K562 (cell line): ENCODE data around the gene KLHL22. TPM values are rescaled to one million over a fixed set of nuclear protein-coding genes. Genes with fewer than 3 reads are reported as not detected.

ENCODE experiments used
- ARNT ChIP-seq, 2 experiments: fragments of 450-650 bp; IDR thresholded peaks; 2 replicates each; pipeline ENCODE4 v1.6.1; 2016; ENCODE audit warnings: mild to moderate bottlenecking in 1 of 2
- BMI1 ChIP-seq: fragments of 150-350 bp; IDR thresholded peaks from 2 replicates; pipeline ENCODE4 v1.6.1; 2014; ENCODE audit warnings: low read length
- CBX5 ChIP-seq: IDR thresholded peaks from 2 replicates; pipeline ENCODE4 v1.6.1; 2014; ENCODE audit warnings: low read depth, borderline replicate concordance
- CHD2 ChIP-seq: IDR thresholded peaks from 2 replicates; pipeline ENCODE4 v1.6.1; 2011; ENCODE audit warnings: low read depth, low read length
- DIDO1 ChIP-seq: fragments of 450-650 bp; IDR thresholded peaks from 2 replicates; pipeline ENCODE4 v1.6.1; 2016; ENCODE audit warnings: low read depth, missing biosample characterization, missing genetic modification characterization
- HNRNPLL ChIP-seq: fragments of 200-400 bp; formaldehyde crosslinking; IDR thresholded peaks from 2 replicates; pipeline ENCODE4 v1.6.1; 2017; ENCODE audit warnings: low read length, low read depth, mild to moderate bottlenecking; ENCODE audit not compliant: poor library complexity, severe bottlenecking
- NFYB ChIP-seq: IDR thresholded peaks from 2 replicates; pipeline ENCODE4 v1.6.1; 2011; ENCODE audit warnings: mild to moderate bottlenecking, moderate library complexity; ENCODE audit not compliant: insufficient read length; ENCODE audit errors: extremely low read depth
- SMC3 ChIP-seq: conservative IDR thresholded peaks from 2 replicates; pipeline ENCODE4 v1.6.1; 2011; ENCODE audit warnings: low read depth, low read length, improper control_type of control experiment; ENCODE audit not compliant: insufficient read depth
- SREBF2 ChIP-seq: sonication (generic); formaldehyde crosslinking; IDR thresholded peaks from 2 replicates; pipeline ENCODE4 v1.4.0; 2020; ENCODE audit warnings: mild to moderate bottlenecking, missing genetic modification reagents
- TEAD4 ChIP-seq, 2 experiments: sonication (generic) in 1 of 2; formaldehyde crosslinking in 1 of 2; IDR thresholded peaks; 2 replicates each; pipeline versions ENCODE4 v1.6.1 to v1.8.0; 2012 to 2022; ENCODE audit warnings: borderline replicate concordance in 1 of 2, inconsistent platforms in 1 of 2, low read length in 1 of 2, mild to moderate bottlenecking in 1 of 2, missing genetic modification reagents in 1 of 2
- TFAP4 ChIP-seq: sonication (generic); formaldehyde crosslinking; IDR thresholded peaks from 2 replicates; pipeline ENCODE4 v1.8.0; 2022; ENCODE audit warnings: missing genetic modification reagents, mild to moderate bottlenecking, moderate library complexity, borderline replicate concordance
- THAP12 ChIP-seq: fragments of 250-450 bp; sonication (Bioruptor Pico); IDR thresholded peaks from 2 replicates; pipeline ENCODE4 v1.9.0; 2021; ENCODE audit warnings: mild to moderate bottlenecking, inconsistent platforms
- U2AF1 ChIP-seq: fragments of 200-400 bp; formaldehyde crosslinking; optimal IDR thresholded peaks from 2 replicates; pipeline ENCODE3; 2017; ENCODE audit warnings: mild to moderate bottlenecking, low read depth, low read length, moderate library complexity
- YY1 ChIP-seq, 3 experiments: IDR thresholded peaks; 2 replicates each; pipeline ENCODE4 v1.6.1; 2011; ENCODE audit warnings: low read length in 2 of 3, mild to moderate bottlenecking in 2 of 3, moderate library complexity in 2 of 3, borderline replicate concordance in 1 of 3, control low read depth in 1 of 3, low read depth in 1 of 3; ENCODE audit not compliant: insufficient read depth in 3 of 3, insufficient replicate concordance in 2 of 3, control insufficient read depth in 1 of 3, insufficient read length in 1 of 3; ENCODE audit errors: extremely low read depth in 1 of 3
- ZFP91 ChIP-seq: sonication (generic); formaldehyde crosslinking; IDR thresholded peaks from 2 replicates; pipeline ENCODE4 v1.8.0; 2022; ENCODE audit warnings: mild to moderate bottlenecking, missing genetic modification reagents
- ZHX1 ChIP-seq: fragments of 150-350 bp; conservative IDR thresholded peaks from 2 replicates; pipeline ENCODE4 v1.6.1; 2014; ENCODE audit warnings: low read length
- ZNF76 ChIP-seq: fragments of 250-450 bp; sonication (Bioruptor Pico); IDR thresholded peaks from 2 replicates; pipeline ENCODE4 v1.4.0; 2020; ENCODE audit warnings: mild to moderate bottlenecking, moderate library complexity, borderline replicate concordance
- ZNF766 ChIP-seq: fragments of 200-800 bp; sonication (Bioruptor generic); conservative IDR thresholded peaks from 2 replicates; pipeline ENCODE4 v1.6.1; 2016; ENCODE audit warnings: missing genetic modification characterization, missing compliant biosample characterization
- ZNF778 ChIP-seq: fragments of 450-650 bp; formaldehyde crosslinking; IDR thresholded peaks from 2 replicates; pipeline ENCODE4 v1.4.0; 2020; ENCODE audit warnings: mild to moderate bottlenecking, moderate library complexity
- polyA plus RNA-seq, 8 experiments: library from polyadenylated mRNA; depleted of rRNA in 4 of 8; stranded (reverse) in 5 of 8; unstranded in 3 of 8; fragments of >200 nt; fragmentation: Nextera tagmentation in 2 of 8; fragmentation: Illumina TruSeq in 1 of 8; extraction: Ambion mirVana in 2 of 8; extraction: Trizol in 1 of 8; gene quantifications; 2 replicates each; pipeline versions ENCODE4 v1.2.1 to v1.2.3, GENCODE V29; 2011 to 2014; ENCODE audit warnings: inconsistent platforms in 1 of 8, missing spikeins in 1 of 8
- total RNA-seq, 7 experiments: library from RNA; depleted of rRNA in 6 of 7; stranded (reverse); fragments of >200 nt in 6 of 7; fragmentation: Illumina TruSeq in 2 of 7; extraction: Trizol in 2 of 7; gene quantifications; 2 replicates each; pipeline versions ENCODE4 v1.2.1 to v1.2.3, GENCODE V29; 2011 to 2021; ENCODE audit warnings: low replicate concordance in 1 of 7

Gene KLHL22
- total and polyA plus RNA-seq, 9 of the 15 experiments (the other 6 are each of a cell fraction or from before 2014, with no cell fraction given), result 1.3 to 25.6 (median 15.2) TPM

GRCh38 chr22:20456064-20456721 lies 39.4 kb downstream of the KLHL22 start (continued):
- TF ChIP-seq ZHX1 (peak; percentile 96; the same call in 1 of the 2 replicates), TFAP4 (peak; percentile 98), ZNF76 (no peak), SMC3 (peak; percentile 100), CHD2 (no peak), DIDO1 (tag) (no peak), BMI1 (0 out of 2 replicates have a peak, but pooled peaks have one; percentile 24), YY1 (IDR thresholded peaks at IDR 0.05; ENCODE audit: borderline replicate concordance in 1 of 3, control insufficient read depth in 1 of 3, extremely low read depth in 1 of 3, insufficient read depth in 3 of 3, insufficient read length in 1 of 3, insufficient replicate concordance in 2 of 3, low read depth in 1 of 3, low read length in 2 of 3) (peak in 2 of 3 experiments; percentile 62 to 70), U2AF1 (no peak), ZNF778 (CRISPR knock-in tag) (peak; percentile 84; the same call in 1 of the 2 replicates), NFYB (no peak), HNRNPLL (peak; percentile 40), TEAD4 (IDR thresholded peaks at IDR 0.05; ENCODE audit: low read length) (peak; percentile 48; the same call in 1 of the 2 replicates), TEAD4 (CRISPR knock-in tag; IDR thresholded peaks at IDR 0.05; ENCODE audit: borderline replicate concordance) (no peak), ZFP91 (CRISPR knock-in tag) (no peak), THAP12 (CRISPR knock-in tag) (no peak), ARNT (IDR thresholded peaks at IDR 0.05) (no peak; a peak in 2 of 4 replicates), ZNF766 (CRISPR knock-in tag) (no peak), SREBF2 (CRISPR knock-in tag) (no peak), CBX5 (no peak)
